HG03558 (cell line): ENCODE measurements around the gene ARHGEF3.
"Not testable (repeated sequence)": the region's sequence is repeated elsewhere in the genome, so short reads cannot be mapped to it uniquely, and the experiment has no call there.

ENCODE experiments used
- ATAC-seq: cut with Tn5 transposase; IDR thresholded peaks from one replicate; pipeline ENCODE4 v1.9.1; 2021; ENCODE audit warnings: moderate number of reproducible peaks; ENCODE audit not compliant: unreplicated experiment; ENCODE audit errors: extremely low read depth

ARHGEF3 gene

DNA sequence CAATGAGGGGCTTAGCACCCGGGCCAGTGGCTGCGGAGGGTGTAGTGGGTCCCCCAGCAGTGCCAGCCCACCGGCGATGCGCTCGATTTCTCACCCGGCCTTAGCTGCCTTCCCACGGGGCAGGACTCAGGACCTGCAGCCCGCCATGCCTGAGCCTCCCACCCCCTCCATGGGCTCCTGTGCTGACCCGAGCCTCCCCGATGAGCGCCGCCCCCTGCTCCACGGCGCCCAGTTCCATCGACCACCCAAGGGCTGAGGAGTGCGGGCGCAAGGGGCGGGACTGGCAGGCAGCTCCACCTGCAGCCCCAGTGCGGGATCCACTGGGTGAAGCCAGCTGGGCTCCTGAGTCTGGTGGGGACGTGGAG is 109.8 kb downstream of the ARHGEF3 start:
- ATAC-seq, result not testable (repeated sequence)

DNA sequence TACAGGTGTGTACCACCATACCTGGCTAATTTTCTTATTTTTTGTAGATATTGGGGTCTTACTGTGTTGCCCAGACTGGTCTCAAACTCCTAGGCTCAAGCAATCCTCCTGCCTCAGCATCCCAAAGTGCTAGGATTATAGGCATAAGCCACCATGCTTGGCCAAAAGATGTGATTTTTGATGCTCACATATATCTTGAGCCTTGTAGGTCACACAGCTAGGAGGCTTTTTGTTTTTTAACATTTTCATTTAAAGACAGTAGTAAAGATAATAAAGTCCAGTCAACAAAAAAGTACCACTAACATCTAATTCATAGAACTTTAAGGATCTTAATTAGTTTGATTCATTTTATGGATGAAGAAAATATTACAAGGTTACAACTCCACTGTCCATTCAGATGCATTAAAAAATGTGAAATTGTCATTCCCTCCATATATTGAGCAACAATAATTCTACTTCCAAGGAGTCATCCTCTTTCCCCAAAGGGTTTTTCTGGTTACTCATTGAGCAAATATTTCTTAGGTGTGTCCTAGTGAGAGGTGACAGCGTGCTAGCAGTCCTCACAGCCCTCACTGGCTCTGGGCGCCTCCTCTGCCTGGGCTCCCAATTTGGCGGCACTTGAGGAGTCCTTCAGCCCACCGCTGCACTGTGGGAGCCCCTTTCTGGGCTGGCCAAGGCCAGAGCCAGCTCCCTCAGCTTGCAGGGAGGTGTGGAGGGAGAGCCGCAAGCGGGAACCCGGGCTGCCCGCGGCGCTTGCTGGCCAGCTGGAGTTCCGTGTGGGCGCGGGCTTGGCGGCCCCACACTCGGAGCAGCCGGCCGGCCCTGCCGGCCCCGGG is 110.4 kb downstream of the ARHGEF3 start:
- no peak for ATAC-seq

DNA sequence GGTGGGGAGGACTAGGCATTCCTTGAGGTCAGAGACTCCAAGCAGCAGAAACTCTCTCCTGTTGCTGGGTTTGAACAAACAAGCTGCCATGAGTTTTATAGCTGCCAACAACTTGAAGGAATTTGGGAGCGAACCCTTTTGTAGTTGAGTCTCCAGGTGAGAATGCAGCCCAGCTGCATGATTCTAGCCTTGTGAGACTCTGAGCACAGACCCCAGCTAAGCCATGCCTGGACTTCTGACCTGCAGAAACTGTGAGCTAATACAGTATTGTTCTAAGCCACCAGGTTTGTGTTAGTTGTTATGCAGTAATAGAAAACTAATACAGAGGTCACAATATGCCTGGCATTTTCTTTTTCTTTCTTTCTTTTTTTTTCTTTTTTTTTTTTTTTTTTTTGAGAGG is 112.4 kb downstream of the ARHGEF3 start:
- ATAC-seq, result no peak

DNA sequence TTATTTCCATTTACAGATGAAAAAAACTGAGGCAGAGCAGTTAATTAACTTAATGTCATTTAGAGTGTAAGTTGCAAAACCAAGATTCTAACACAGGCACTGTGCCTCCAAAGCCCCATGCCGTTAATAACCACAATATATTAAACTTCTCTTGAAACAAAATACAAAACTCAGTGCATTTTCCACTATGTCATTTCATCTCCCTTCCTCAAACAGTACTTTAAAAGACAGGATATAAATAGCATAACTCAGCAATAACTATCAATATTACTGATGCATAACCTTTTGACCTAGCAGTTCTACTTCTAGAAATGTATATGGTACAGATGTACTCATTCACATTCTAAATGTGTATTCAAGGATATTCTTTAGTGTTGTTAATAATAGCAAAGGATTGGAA is 113.6 kb downstream of the ARHGEF3 start:
- peak; percentile 51 for ATAC-seq

DNA sequence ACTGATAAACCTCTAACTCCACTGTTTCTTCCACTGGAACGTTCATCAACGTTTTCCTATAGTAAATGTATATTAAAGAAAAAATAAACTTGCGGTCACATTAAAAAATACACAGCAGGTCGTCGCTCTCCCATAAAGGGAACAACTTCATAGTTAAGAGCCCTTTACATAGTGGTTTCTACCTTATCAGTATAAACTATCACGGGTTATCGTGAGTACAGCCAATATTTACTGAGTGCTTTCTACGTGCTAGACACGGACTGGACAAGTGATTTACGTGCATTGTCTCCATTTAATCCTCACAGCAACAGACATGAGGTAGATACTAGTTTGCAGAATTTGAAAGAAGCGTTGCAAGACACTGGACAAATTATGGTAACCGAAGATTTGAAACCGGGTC is 117.7 kb downstream of the ARHGEF3 start:
- no peak for ATAC-seq

DNA sequence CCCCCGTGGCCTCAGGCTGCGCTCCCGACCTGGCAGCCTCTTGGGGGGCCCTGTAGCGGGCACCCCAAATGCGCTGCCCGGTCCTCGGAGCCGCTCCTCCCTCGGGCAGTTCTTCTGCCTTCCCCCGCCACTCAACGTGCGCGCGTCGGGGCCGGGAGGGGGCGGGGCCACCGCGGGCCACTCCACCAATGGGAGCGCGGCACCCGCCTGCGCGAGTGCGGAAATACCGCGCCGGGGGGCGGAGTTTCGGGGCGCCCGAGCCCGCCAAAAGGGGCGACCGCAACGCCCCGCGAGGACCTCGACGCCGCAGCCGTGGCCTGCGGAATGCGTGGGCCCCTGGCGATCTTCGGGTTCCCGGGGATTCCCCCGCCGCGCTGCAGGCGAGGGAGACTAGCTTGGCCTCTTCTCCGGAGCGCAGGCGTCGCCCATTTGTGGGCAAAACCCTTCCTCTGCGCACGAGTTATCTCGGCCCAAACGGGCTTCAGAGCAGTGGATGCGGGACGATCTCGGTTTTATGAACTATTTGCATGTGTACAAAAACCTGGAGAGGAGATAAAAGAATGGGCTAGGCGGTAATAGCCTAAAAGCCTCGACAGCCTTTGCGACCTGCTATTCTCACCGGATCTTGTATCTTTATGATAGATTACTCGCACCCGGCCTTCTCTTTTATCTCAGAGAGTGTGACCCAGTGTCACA is 118.5 kb downstream of the ARHGEF3 start, which contains the start of gene TASOR:
TASOR (minus strand) TSS at position 144 of the 696 bp plus-strand sequence. CDS start 259 bp downstream, outside the sequence.
- ATAC-seq, result peak; percentile 42

DNA sequence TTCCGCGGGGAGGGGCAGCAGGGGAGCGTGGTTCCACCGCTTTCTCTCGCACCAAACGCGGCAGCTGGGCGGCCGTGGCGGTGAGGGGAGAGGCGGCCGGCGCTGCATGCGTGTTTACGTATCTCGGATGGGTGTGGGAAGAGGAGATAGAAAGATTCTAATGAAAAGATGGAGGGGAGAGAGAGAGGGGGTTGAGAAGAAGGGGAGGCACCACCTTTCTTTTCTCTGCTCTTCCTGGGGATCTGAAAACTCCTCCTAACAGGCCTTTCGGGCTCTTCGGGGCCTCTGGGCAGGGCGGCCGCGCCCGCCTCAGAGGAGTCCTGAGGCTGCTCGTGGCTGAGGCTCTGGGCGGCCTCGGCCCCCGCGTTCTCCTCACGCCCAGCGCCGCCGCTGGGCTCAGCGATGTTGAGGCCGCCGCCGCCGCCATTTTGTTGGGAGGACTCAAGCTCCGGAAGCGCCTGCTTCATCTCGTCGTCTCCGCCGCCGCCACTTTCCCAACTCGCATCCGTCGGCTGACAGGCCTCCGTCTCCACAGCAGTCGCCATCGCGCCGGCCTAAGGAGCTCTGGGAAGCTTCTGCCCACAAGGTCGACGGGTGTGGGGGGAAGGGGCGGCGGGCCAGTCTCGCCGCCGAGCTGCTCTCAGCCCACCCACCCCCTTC is 119.2 kb downstream of the ARHGEF3 start:
- peak; percentile 45 for ATAC-seq

DNA sequence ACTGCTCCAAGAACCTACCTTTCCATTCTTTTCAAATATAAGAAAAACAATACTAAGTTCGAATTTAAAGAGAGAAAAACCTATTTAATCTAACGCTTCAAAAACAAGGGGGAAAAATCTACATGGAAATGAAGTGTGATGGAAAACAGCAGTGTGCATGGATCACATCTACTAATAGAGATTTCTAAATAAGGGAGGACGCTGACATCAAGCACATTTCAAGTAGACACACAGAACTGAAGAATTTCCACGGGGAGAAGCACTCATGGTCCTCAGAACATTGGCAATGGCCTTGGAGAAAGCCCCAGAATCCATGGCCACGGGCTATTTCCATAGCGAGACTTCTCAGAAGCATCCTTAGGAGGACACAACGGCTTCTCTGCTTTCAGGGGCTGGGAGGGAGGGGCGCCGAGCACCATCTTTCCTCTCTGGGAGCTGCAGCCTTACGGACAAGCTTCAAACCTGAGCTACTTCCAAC is 119.7 kb downstream of the ARHGEF3 start:
- ATAC-seq, result no peak

DNA sequence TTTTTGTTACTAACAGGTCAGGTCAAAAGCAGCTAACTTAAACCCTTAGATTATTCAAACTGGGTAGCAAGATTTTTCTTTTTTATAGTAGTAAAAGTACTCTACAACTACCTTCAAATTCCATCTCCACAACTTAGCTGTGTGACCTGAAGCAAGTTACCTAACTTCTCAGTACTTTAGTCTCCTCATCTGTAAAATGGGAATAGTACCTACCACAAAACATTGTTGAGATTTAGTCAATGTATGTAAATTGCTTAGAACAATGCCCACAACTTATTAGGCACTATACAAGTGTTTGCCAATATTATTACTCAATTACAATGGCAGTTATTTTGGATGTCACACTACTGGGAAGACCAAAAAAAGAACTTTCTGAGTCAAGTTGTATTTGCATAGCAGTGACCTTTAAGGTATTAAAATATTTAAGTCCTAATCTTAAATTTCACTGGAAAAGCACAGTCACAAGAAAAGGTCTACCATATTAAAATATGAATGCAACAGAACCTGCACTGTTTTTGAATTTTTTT is 121.6 kb downstream of the ARHGEF3 start:
- no peak for ATAC-seq
